H9 (cell line): ENCODE results near the gene GGA2. TPM values are rescaled to one million over a fixed set of nuclear protein-coding genes. Genes with fewer than 3 reads are reported as not detected.

ENCODE experiments used
- DNase-seq: peaks from one replicate; pipeline ENCODE4 v3.0.0-alpha.2; 2017
- H2AFZ ChIP-seq: one replicate; pipeline ENCODE4 v1.6.1; 2013; ENCODE audit warnings: mild to moderate bottlenecking, low read length, control low read depth, moderate library complexity
- H2AK5ac ChIP-seq: 2 replicates; pipeline ENCODE4 v1.6.1; 2013; ENCODE audit warnings: low read length, control low read depth, mixed read lengths; ENCODE audit not compliant: insufficient read length
- H2BK120ac ChIP-seq: one replicate; pipeline ENCODE4 v1.6.1; 2013; ENCODE audit warnings: low read depth, mild to moderate bottlenecking, low read length, control low read depth, inconsistent platforms; ENCODE audit not compliant: poor library complexity, severe bottlenecking
- H2BK12ac ChIP-seq: 2 replicates; pipeline ENCODE4 v1.6.1; 2013; ENCODE audit warnings: low read length, control low read depth, mixed read lengths, low read depth; ENCODE audit not compliant: insufficient read length
- H2BK15ac ChIP-seq: 2 replicates; pipeline ENCODE4 v1.6.1; 2013; ENCODE audit warnings: low read depth, low read length, control low read depth
- H2BK20ac ChIP-seq: one replicate; pipeline ENCODE4 v1.6.1; 2013; ENCODE audit warnings: low read depth, mild to moderate bottlenecking, low read length, control low read depth, inconsistent platforms; ENCODE audit not compliant: poor library complexity, severe bottlenecking
- H2BK5ac ChIP-seq: 2 replicates; pipeline ENCODE4 v1.6.1; 2013; ENCODE audit warnings: low read length, control low read depth, mixed read lengths; ENCODE audit not compliant: insufficient read length
- H3K14ac ChIP-seq: 2 replicates; pipeline ENCODE4 v1.6.1; 2013; ENCODE audit warnings: low read length, control low read depth; ENCODE audit not compliant: insufficient read depth
- H3K18ac ChIP-seq: 2 replicates; pipeline ENCODE4 v1.6.1; 2013; ENCODE audit warnings: low read depth, mild to moderate bottlenecking, mixed read lengths, low read length, control low read depth; ENCODE audit not compliant: insufficient read length
- H3K23ac ChIP-seq: 2 replicates; pipeline ENCODE4 v1.6.1; 2013; ENCODE audit warnings: low read length, control low read depth, mixed read lengths, low read depth; ENCODE audit not compliant: insufficient read length
- H3K23me2 ChIP-seq: 2 replicates; pipeline ENCODE4 v1.6.1; 2013; ENCODE audit warnings: low read depth, mild to moderate bottlenecking, mixed read lengths, low read length, control low read depth; ENCODE audit not compliant: insufficient read length, poor library complexity, severe bottlenecking
- H3K27ac ChIP-seq: 2 replicates; pipeline ENCODE4 v1.5.1; 2013; ENCODE audit warnings: low read length, control low read depth, mixed read lengths, low read depth; ENCODE audit not compliant: insufficient read length
- H3K27me3 ChIP-seq: 2 replicates; pipeline ENCODE4 v1.6.1; 2013; ENCODE audit warnings: low read length, control low read depth, inconsistent platforms; ENCODE audit not compliant: insufficient read depth
- H3K4ac ChIP-seq: 2 replicates; pipeline ENCODE4 v1.6.1; 2013; ENCODE audit warnings: low read depth, mild to moderate bottlenecking, control low read depth, inconsistent platforms, low read length, moderate library complexity
- H3K4me1 ChIP-seq: 2 replicates; pipeline ENCODE4 v1.6.1; 2013; ENCODE audit warnings: low read length, control low read depth, inconsistent platforms; ENCODE audit not compliant: insufficient read depth
- H3K4me2 ChIP-seq: 2 replicates; pipeline ENCODE4 v1.6.1; 2013; ENCODE audit warnings: low read length, control low read depth, mixed read lengths; ENCODE audit not compliant: insufficient read length, insufficient read depth
- H3K56ac ChIP-seq: 2 replicates; pipeline ENCODE4 v1.6.1; 2013; ENCODE audit warnings: low read depth, mild to moderate bottlenecking, mixed read lengths, low read length, control low read depth; ENCODE audit not compliant: insufficient read length
- H3K79me1 ChIP-seq: 2 replicates; pipeline ENCODE4 v1.6.1; 2013; ENCODE audit warnings: low read depth, mild to moderate bottlenecking, moderate library complexity, low read length, control low read depth, inconsistent platforms; ENCODE audit not compliant: insufficient read depth, poor library complexity, severe bottlenecking
- H3K79me2 ChIP-seq: 2 replicates; pipeline ENCODE4 v1.6.1; 2013; ENCODE audit warnings: low read length, control low read depth, inconsistent platforms; ENCODE audit not compliant: insufficient read depth
- H3K9ac ChIP-seq: 2 replicates; pipeline ENCODE4 v1.6.1; 2013; ENCODE audit warnings: low read length, control low read depth, mixed read lengths; ENCODE audit not compliant: insufficient read length; ENCODE audit errors: extremely low read depth
- H3K9me3 ChIP-seq: one replicate; pipeline ENCODE4 v1.6.1; 2013; ENCODE audit warnings: low read depth, low read length, inconsistent platforms; ENCODE audit not compliant: control insufficient read depth
- H3T11ph ChIP-seq: one replicate; pipeline ENCODE4 v1.6.1; 2013; ENCODE audit warnings: mild to moderate bottlenecking, low read length, control low read depth, inconsistent platforms
- H4K20me1 ChIP-seq: one replicate; pipeline ENCODE4 v1.6.1; 2013; ENCODE audit not compliant: control insufficient read depth, insufficient read length, insufficient read depth
- H4K5ac ChIP-seq: 2 replicates; pipeline ENCODE4 v1.6.1; 2013; ENCODE audit warnings: low read depth, mild to moderate bottlenecking, mixed read lengths, low read length, control low read depth; ENCODE audit not compliant: insufficient read length
- H4K8ac ChIP-seq: replicated peaks from 2 replicates; pipeline ENCODE4 v1.6.1; 2013; ENCODE audit warnings: low read length, control low read depth, mixed read lengths, low read depth; ENCODE audit not compliant: insufficient read length
- H4K91ac ChIP-seq: 2 replicates; pipeline ENCODE4 v1.6.1; 2013; ENCODE audit warnings: low read depth, mild to moderate bottlenecking, moderate library complexity, mixed read lengths, low read length, control low read depth; ENCODE audit not compliant: insufficient read length
- H3K27ac Mint-ChIP-seq, 3 experiments: 2 replicates in 2 of 3; 3 replicates in 1 of 3; pipeline ENCODE4 v1.8.0; 2020 to 2021; ENCODE audit warnings: mixed read lengths in 3 of 3, mild to moderate bottlenecking in 1 of 3, moderate library complexity in 1 of 3
- H3K27me3 Mint-ChIP-seq: 2 replicates; pipeline ENCODE4 v1.8.0; 2021; ENCODE audit warnings: low read depth, mild to moderate bottlenecking, moderate library complexity, mixed read lengths
- H3K36me3 Mint-ChIP-seq, 3 experiments: 2 replicates in 2 of 3; 3 replicates in 1 of 3; pipeline ENCODE4 v1.8.0; 2020 to 2021; ENCODE audit warnings: low read depth in 3 of 3, mixed read lengths in 3 of 3; ENCODE audit not compliant: insufficient read depth in 1 of 3
- H3K4me1 Mint-ChIP-seq, 2 experiments: 2 replicates each; pipeline ENCODE4 v1.8.0; 2020; ENCODE audit warnings: mixed read lengths in 2 of 2
- H3K4me3 Mint-ChIP-seq, 2 experiments: 2 replicates in 1 of 2; 3 replicates in 1 of 2; pipeline ENCODE4 v1.8.0; 2020 to 2021; ENCODE audit warnings: mild to moderate bottlenecking in 2 of 2, mixed read lengths in 2 of 2, moderate library complexity in 1 of 2
- H3K9me3 Mint-ChIP-seq, 2 experiments: 2 replicates in 1 of 2; 3 replicates in 1 of 2; pipeline ENCODE4 v1.8.0; 2020; ENCODE audit warnings: mild to moderate bottlenecking in 2 of 2, mixed read lengths in 2 of 2, moderate library complexity in 1 of 2
- WGBS: extraction: QIAGEN DNeasy Blood & Tissue Kit; methylation state at CpG from one replicate; pipeline ENCODE4 v1.1.7; 2013; ENCODE audit warnings: missing lambda C conversion rate, low lambda C conversion rate, mixed read lengths; ENCODE audit not compliant: insufficient read length; ENCODE audit errors: extremely low coverage; 5-methylcytosine and 5-hydroxymethylcytosine counted together
- total RNA-seq: library from RNA; stranded (reverse); gene quantifications from 2 replicates; pipeline ENCODE4 v1.2.1, GENCODE V29; 2021
- TF ChIP-seq, protein P1 (sequence below): fragments of 200-600 bp; sonication (generic); conservative IDR thresholded peaks from 3 replicates; pipeline ENCODE4 v1.8.0; 2021; ENCODE audit warnings: antibody characterized with exemption, mild to moderate bottlenecking

GGA2 gene
- total RNA-seq, 1 experiment from 2014 or later: 143 TPM

DNA sequence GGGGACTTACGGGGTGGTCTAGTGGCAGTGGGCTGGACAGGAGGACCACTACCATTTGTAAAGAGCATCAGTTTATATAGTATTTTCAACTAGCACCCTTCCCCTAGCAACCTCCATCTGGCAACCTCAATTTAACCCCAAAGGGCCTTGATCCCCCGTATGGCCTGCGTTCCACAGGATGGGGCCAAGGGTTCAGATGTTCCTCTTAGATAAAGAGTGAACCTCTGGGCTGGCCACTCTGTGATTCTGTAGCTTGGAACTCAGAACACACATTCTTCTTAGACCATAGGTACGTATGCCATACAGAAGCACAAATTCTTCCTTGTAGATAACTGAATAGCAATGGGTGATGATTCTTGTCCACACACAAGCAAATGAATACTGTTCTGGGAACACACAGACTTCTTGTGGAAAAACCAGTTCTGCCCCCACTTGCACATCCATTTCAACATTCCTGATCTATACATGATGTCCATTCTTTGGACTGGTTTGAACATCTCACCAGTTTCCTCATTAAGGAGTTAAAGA lies 1.9 kb upstream of the GGA2 start:
- H3K79me2 ChIP-seq: peaks cover 22% of the 10 kb centered on the region; the same call in 1 of the 2 replicates
- H3K23ac ChIP-seq: no peak overlapping the region
- H3K14ac ChIP-seq: no peak overlapping the region
- no peak overlapping the region for H2BK15ac ChIP-seq
- peaks cover 11 to 12% of the 10 kb centered on the region in 2 experiments for H3K4me1 Mint-ChIP-seq
- no peak overlapping the region for H3T11ph ChIP-seq
- WGBS: no CpG with 5 or more reads among the region's 4 CpGs
- H3K27me3 ChIP-seq: no peaks in the 10 kb centered on the region
- H2BK12ac ChIP-seq: no peak overlapping the region
- no peak overlapping the region for H4K8ac ChIP-seq
- peaks cover 0 to 7% of the 10 kb centered on the region in 2 experiments; a peak in 1 of 5 replicates for H3K9me3 Mint-ChIP-seq
- H3K27ac ChIP-seq: no peak overlapping the region
- H4K5ac ChIP-seq: no peak overlapping the region
- DNase-seq: no peak
- no peak overlapping the region for H3K18ac ChIP-seq
- H3K4ac ChIP-seq: no peak overlapping the region
- H3K23me2 ChIP-seq: peaks cover 14% of the 10 kb centered on the region
- H3K27ac Mint-ChIP-seq: no peak overlapping the region
- no peaks in the 10 kb centered on the region for H3K9me3 ChIP-seq
- no peak overlapping the region for H2AFZ ChIP-seq
- peaks cover 3% of the 10 kb centered on the region for H3K79me1 ChIP-seq
- H3K4me3 Mint-ChIP-seq: no peak overlapping the region
- H4K20me1 ChIP-seq: no peaks in the 10 kb centered on the region
- no peak overlapping the region for H2BK120ac ChIP-seq
- no peak overlapping the region for H2AK5ac ChIP-seq
- no peaks in the 10 kb centered on the region for H3K27me3 Mint-ChIP-seq
- TF ChIP-seq, protein P1, sequence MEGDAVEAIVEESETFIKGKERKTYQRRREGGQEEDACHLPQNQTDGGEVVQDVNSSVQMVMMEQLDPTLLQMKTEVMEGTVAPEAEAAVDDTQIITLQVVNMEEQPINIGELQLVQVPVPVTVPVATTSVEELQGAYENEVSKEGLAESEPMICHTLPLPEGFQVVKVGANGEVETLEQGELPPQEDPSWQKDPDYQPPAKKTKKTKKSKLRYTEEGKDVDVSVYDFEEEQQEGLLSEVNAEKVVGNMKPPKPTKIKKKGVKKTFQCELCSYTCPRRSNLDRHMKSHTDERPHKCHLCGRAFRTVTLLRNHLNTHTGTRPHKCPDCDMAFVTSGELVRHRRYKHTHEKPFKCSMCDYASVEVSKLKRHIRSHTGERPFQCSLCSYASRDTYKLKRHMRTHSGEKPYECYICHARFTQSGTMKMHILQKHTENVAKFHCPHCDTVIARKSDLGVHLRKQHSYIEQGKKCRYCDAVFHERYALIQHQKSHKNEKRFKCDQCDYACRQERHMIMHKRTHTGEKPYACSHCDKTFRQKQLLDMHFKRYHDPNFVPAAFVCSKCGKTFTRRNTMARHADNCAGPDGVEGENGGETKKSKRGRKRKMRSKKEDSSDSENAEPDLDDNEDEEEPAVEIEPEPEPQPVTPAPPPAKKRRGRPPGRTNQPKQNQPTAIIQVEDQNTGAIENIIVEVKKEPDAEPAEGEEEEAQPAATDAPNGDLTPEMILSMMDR: no peak
- H3K4me2 ChIP-seq: no peak overlapping the region
- no peak overlapping the region for H3K9ac ChIP-seq
- no peak overlapping the region for H2BK5ac ChIP-seq
- no peak overlapping the region for H2BK20ac ChIP-seq
- H3K36me3 Mint-ChIP-seq: peaks cover 9 to 32% (median 20%) of the 10 kb centered on the region in 3 experiments; a peak in 6 of 7 replicates
- H3K56ac ChIP-seq: no peak overlapping the region
- no peak overlapping the region for H4K91ac ChIP-seq
- no peaks in the 10 kb centered on the region for H3K4me1 ChIP-seq
